SK-N-SH (cell line): ENCODE data around the gene GNAS-AS1. TPM values are rescaled to one million over a fixed set of nuclear protein-coding genes. Genes with fewer than 3 reads are reported as not detected.

Experiments used
- CTCF ChIA-PET: fragments of 300-600, 350-600 bp; formaldehyde crosslinking; extraction: SDS; loops from one replicate; lab custom pipeline; 2021; lab: Yijun Ruan, JAX
- POLR2A ChIA-PET: fragments of 350-600 bp; sonication (Branson Sonifier 250); formaldehyde crosslinking; extraction: SDS; loops from one replicate; lab custom pipeline; 2020; ENCODE audit warnings: antibody characterized with exemption, inconsistent platforms; lab: Yijun Ruan, JAX
- DNase-seq: peaks from one replicate; pipeline ENCODE4 v3.0.0; 2012
- H2AFZ ChIP-seq: fragments of 200-600 bp; sonication (generic); 2 replicates; pipeline ENCODE4 v1.8.1; 2016; ENCODE audit warnings: antibody characterized with exemption, mild to moderate bottlenecking, low read depth
- H3F3A ChIP-seq: fragments of 200-600 bp; sonication (generic); replicated peaks from 2 replicates; pipeline ENCODE3; 2016; ENCODE audit warnings: antibody characterized with exemption, mild to moderate bottlenecking; ENCODE audit not compliant: insufficient read depth
- H3K27ac ChIP-seq, 2 experiments: fragments of 200-500 bp in 1 of 2; fragments of 200-600 bp in 1 of 2; sonication (Bioruptor generic) in 1 of 2; sonication (generic), shearing (Covaris generic) in 1 of 2; 2 replicates each; pipeline versions ENCODE4 v1.5.1 to v1.6.1; 2014 to 2016; ENCODE audit warnings: low read depth in 2 of 2, inconsistent platforms in 1 of 2, low read length in 1 of 2, mild to moderate bottlenecking in 1 of 2, mixed read lengths in 1 of 2
- H3K27me3 ChIP-seq: fragments of 200-600 bp; sonication (generic), shearing (Covaris generic); 2 replicates; pipeline ENCODE4 v1.6.1; 2016; ENCODE audit warnings: mixed run types; ENCODE audit not compliant: insufficient read depth
- H3K36me3 ChIP-seq, 2 experiments: fragments of 200-500 bp in 1 of 2; fragments of 200-600 bp in 1 of 2; sonication (Bioruptor generic) in 1 of 2; sonication (generic) in 1 of 2; replicated peaks in 1 of 2; 2 replicates each; pipeline versions ENCODE3 to v1.5.1; 2014 to 2016; ENCODE audit warnings: low read length in 1 of 2, mild to moderate bottlenecking in 1 of 2; ENCODE audit not compliant: insufficient read depth in 2 of 2, control insufficient read depth in 1 of 2
- H3K4me1 ChIP-seq, 2 experiments: fragments of 200-500 bp in 1 of 2; fragments of 200-600 bp in 1 of 2; sonication (Bioruptor generic) in 1 of 2; sonication (generic), shearing (Covaris generic) in 1 of 2; 2 replicates each; pipeline versions ENCODE4 v1.5.1 to v1.6.1; 2014 to 2016; ENCODE audit warnings: low read depth in 1 of 2, low read length in 1 of 2, mixed run types in 1 of 2; ENCODE audit not compliant: insufficient read depth in 2 of 2, control insufficient read depth in 1 of 2
- H3K4me2 ChIP-seq: fragments of 200-600 bp; sonication (generic), shearing (Covaris generic); 2 replicates; pipeline ENCODE4 v1.6.1; 2017; ENCODE audit warnings: mixed run types
- H3K4me3 ChIP-seq, 2 experiments: fragments of 200-500 bp in 1 of 2; fragments of 200-600 bp in 1 of 2; sonication (Bioruptor generic) in 1 of 2; sonication (generic), shearing (Covaris generic) in 1 of 2; 2 replicates each; pipeline versions ENCODE4 v1.5.1 to v1.8.1; 2014 to 2016; ENCODE audit warnings: low read depth in 2 of 2, inconsistent platforms in 1 of 2, low read length in 1 of 2, mild to moderate bottlenecking in 1 of 2, mixed read lengths in 1 of 2, moderate library complexity in 1 of 2
- H3K79me2 ChIP-seq: fragments of 200-600 bp; sonication (generic); 2 replicates; pipeline ENCODE4 v1.8.1; 2017; ENCODE audit warnings: mild to moderate bottlenecking; ENCODE audit not compliant: insufficient read depth
- H3K9ac ChIP-seq: fragments of 200-600 bp; sonication (generic); 2 replicates; pipeline ENCODE4 v1.6.1; 2017; ENCODE audit warnings: mixed run types
- H3K9me2 ChIP-seq: fragments of 200-600 bp; sonication (generic); 2 replicates; pipeline ENCODE4 v1.6.1; 2017; ENCODE audit warnings: mixed run types
- H3K9me3 ChIP-seq: fragments of 200-600 bp; sonication (generic); 2 replicates; pipeline ENCODE4 v1.6.1; 2017; ENCODE audit warnings: mixed run types, mild to moderate bottlenecking, moderate library complexity
- H4K20me1 ChIP-seq: fragments of 200-600 bp; sonication (generic); 2 replicates; pipeline ENCODE4 v1.6.1; 2017; ENCODE audit warnings: mild to moderate bottlenecking, mixed run types; ENCODE audit not compliant: insufficient read depth
- CHD2 ChIP-seq: fragments of 150-350 bp; IDR thresholded peaks from 2 replicates; pipeline ENCODE4 v1.6.1; 2018; ENCODE audit warnings: low read length; ENCODE audit not compliant: partially characterized antibody
- CTCF ChIP-seq: fragments of 200-600 bp; sonication (generic); IDR thresholded peaks from 2 replicates; pipeline ENCODE4 v1.6.1; 2017; ENCODE audit warnings: antibody characterized with exemption, mild to moderate bottlenecking, moderate library complexity
- FOXJ3 ChIP-seq: sonication (generic); formaldehyde crosslinking; IDR thresholded peaks from 2 replicates; pipeline ENCODE4 v1.5.1; 2020; ENCODE audit warnings: mild to moderate bottlenecking, missing genetic modification reagents
- RFX5 ChIP-seq: IDR thresholded peaks from 2 replicates; pipeline ENCODE4 v1.6.1; 2012; ENCODE audit warnings: mild to moderate bottlenecking, improper control_type of control experiment, low read length
- RXRA ChIP-seq: IDR thresholded peaks from 2 replicates; pipeline ENCODE4 v1.4.0; 2012; ENCODE audit warnings: low read depth, mild to moderate bottlenecking, borderline replicate concordance
- SIN3A ChIP-seq: IDR thresholded peaks from 2 replicates; pipeline ENCODE4 v1.6.1; 2012; ENCODE audit warnings: low read depth, mild to moderate bottlenecking, low read length, moderate library complexity, borderline replicate concordance
- TAF1 ChIP-seq: IDR thresholded peaks from 2 replicates; pipeline ENCODE4 v1.6.1; 2012; ENCODE audit warnings: low read depth, mild to moderate bottlenecking, low read length, moderate library complexity, borderline replicate concordance
- TCF12 ChIP-seq: IDR thresholded peaks from 2 replicates; pipeline ENCODE4 v1.4.0; 2012
- TEAD4 ChIP-seq: IDR thresholded peaks from 2 replicates; pipeline ENCODE4 v1.4.0; 2012; ENCODE audit warnings: mild to moderate bottlenecking, borderline replicate concordance; ENCODE audit not compliant: insufficient read depth
- ZBTB33 ChIP-seq: IDR thresholded peaks from 2 replicates; pipeline ENCODE4 v1.4.0; 2012; ENCODE audit warnings: low read depth, borderline replicate concordance
- WGBS: methylation state at CpG from one replicate; pipeline ENCODE4 v1.1.6; 2017; ENCODE audit warnings: low lambda C conversion rate; 5-methylcytosine and 5-hydroxymethylcytosine counted together
- polyA plus RNA-seq, 3 experiments: library from polyadenylated mRNA; depleted of rRNA; stranded (reverse); fragments of >200 nt; gene quantifications; 2 replicates each; pipeline ENCODE4 v1.2.3, GENCODE V29; 2012
- TF ChIP-seq, protein P1 (sequence below): IDR thresholded peaks from 2 replicates; pipeline ENCODE4 v1.4.0; 2012; ENCODE audit warnings: low read depth, borderline replicate concordance
- TF ChIP-seq, protein P2 (sequence below): IDR thresholded peaks from 2 replicates; pipeline ENCODE4; 2012
- TF ChIP-seq, protein P3 (sequence below): fragments of 150-350 bp; IDR thresholded peaks from 2 replicates; pipeline ENCODE4 v1.6.1; 2017; ENCODE audit warnings: antibody characterized with exemption, low read length, low read depth, borderline replicate concordance

Gene GNAS-AS1
- polyA plus RNA-seq, 1 of the 3 experiments (the other 2 are of a cell fraction): 1.5 TPM

GRCh38 chr20:58847463-58847862, 3.2 kb downstream of the GNAS-AS1 start:
- POLR2A ChIA-PET: no interaction called here
- WGBS: 57% methylated on average over 2 of the region's 2 CpGs
- H3K36me3 ChIP-seq: no peaks in the 10 kb centered on the region
- H4K20me1 ChIP-seq: no peaks in the 10 kb centered on the region
- peaks cover 37% of the 10 kb centered on the region for H3K79me2 ChIP-seq
- H3K4me2 ChIP-seq: no peak overlapping the region
- DNase-seq: no peak
- no peak overlapping the region for H2AFZ ChIP-seq
- H3K27me3 ChIP-seq: no peaks in the 10 kb centered on the region
- no peak overlapping the region for H3K4me3 ChIP-seq
- H3K27ac ChIP-seq: no peak overlapping the region
- H3F3A ChIP-seq: no peaks in the 10 kb centered on the region
- peaks cover 0 to 24% of the 10 kb centered on the region in 2 experiments; a peak in 1 of 4 replicates for H3K4me1 ChIP-seq
- TF ChIP-seq, protein P1, sequence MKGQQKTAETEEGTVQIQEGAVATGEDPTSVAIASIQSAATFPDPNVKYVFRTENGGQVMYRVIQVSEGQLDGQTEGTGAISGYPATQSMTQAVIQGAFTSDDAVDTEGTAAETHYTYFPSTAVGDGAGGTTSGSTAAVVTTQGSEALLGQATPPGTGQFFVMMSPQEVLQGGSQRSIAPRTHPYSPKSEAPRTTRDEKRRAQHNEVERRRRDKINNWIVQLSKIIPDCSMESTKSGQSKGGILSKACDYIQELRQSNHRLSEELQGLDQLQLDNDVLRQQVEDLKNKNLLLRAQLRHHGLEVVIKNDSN: no peak
- no peaks in the 10 kb centered on the region for H3K9me2 ChIP-seq
- H3K9ac ChIP-seq: no peak overlapping the region
- CTCF ChIA-PET: interaction anchor here (0.8 to 2.9 kb wide), 6 partner anchors 8 to 648 kb away, joined by 3 to 12 read pairs (median 4); no protein-coding TSS in a partner anchor
- no peaks in the 10 kb centered on the region for H3K9me3 ChIP-seq

GRCh38 chr20:58845706-58846105, 5.0 kb downstream of the GNAS-AS1 start:
- Histone ChIP-seq H3K79me2 (peaks cover 38% of the 10 kb centered on the region), H3K4me2 (no peak overlapping the region), H3K27me3 (peaks cover 7% of the 10 kb centered on the region; the same call in 1 of the 2 replicates), H3F3A (no peaks in the 10 kb centered on the region), H3K9me2 (no peaks in the 10 kb centered on the region), H3K36me3 (no peaks in the 10 kb centered on the region), H3K4me3 (no peak overlapping the region), H3K27ac (no peak overlapping the region), H3K9me3 (no peaks in the 10 kb centered on the region), H3K9ac (no peak overlapping the region), H4K20me1 (no peaks in the 10 kb centered on the region), H2AFZ (no peak overlapping the region), H3K4me1 (peaks cover 0 to 15% of the 10 kb centered on the region in 2 experiments; a peak in 1 of 4 replicates)
- DNase-seq: no peak
- ChIA-PET CTCF (interaction anchor here (0.6 to 2.9 kb wide), 7 partner anchors 17 to 648 kb away, joined by 3 to 12 read pairs (median 3); partner anchors contain the start of gene STX16), POLR2A (no interaction called here)
- 77% methylated on average over 3 of the region's 3 CpGs for WGBS
- TF ChIP-seq ZBTB33 (no peak), TEAD4 (no peak), TCF12 (no peak), CHD2 (no peak), RXRA (no peak), CTCF (no peak), RFX5 (no peak), TAF1 (no peak), SIN3A (no peak), FOXJ3 (CRISPR knock-in tag) (no peak)
- TF ChIP-seq, protein P2, sequence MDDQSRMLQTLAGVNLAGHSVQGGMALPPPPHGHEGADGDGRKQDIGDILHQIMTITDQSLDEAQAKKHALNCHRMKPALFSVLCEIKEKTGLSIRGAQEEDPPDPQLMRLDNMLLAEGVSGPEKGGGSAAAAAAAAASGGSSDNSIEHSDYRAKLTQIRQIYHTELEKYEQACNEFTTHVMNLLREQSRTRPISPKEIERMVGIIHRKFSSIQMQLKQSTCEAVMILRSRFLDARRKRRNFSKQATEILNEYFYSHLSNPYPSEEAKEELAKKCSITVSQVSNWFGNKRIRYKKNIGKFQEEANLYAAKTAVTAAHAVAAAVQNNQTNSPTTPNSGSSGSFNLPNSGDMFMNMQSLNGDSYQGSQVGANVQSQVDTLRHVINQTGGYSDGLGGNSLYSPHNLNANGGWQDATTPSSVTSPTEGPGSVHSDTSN: no peak
- TF ChIP-seq, protein P1: no peak
- TF ChIP-seq, protein P3, sequence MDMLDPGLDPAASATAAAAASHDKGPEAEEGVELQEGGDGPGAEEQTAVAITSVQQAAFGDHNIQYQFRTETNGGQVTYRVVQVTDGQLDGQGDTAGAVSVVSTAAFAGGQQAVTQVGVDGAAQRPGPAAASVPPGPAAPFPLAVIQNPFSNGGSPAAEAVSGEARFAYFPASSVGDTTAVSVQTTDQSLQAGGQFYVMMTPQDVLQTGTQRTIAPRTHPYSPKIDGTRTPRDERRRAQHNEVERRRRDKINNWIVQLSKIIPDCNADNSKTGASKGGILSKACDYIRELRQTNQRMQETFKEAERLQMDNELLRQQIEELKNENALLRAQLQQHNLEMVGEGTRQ: no peak
- TF ChIP-seq, all 33 proteins: peak for 0
